Upper lobe of left lung (tissue), 6 donors: Measurements from ENCODE around the gene PRMT3. TPM values are rescaled to one million over a fixed set of nuclear protein-coding genes. Genes with fewer than 3 reads are reported as not detected.

Experiments
- ATAC-seq, 2 donors: fragments of 200-7000 bp; cut with Tn5 transposase; one replicate each; pipeline ENCODE4 v1.9.1; 2022; ENCODE audit warnings: mild to moderate bottlenecking in 2 of 2, moderate library complexity in 2 of 2; ENCODE audit not compliant: low FRiP score in 2 of 2
- DNase-seq, 2 donors: peaks; one replicate each; pipeline ENCODE4 v3.0.0-alpha.2; 2019 to 2020
- H3K27ac ChIP-seq, 4 donors: fragments of 200-600 bp; sonication (generic); one replicate each; pipeline ENCODE4 v1.5.1; 2016 to 2019
- H3K27me3 ChIP-seq, 4 donors: fragments of 200-600 bp; sonication (generic); one replicate each; pipeline ENCODE4 v1.5.1; 2017 to 2019
- H3K36me3 ChIP-seq, 4 donors: fragments of 200-600 bp; sonication (generic); one replicate each; pipeline ENCODE4 v1.5.1; 2016 to 2019
- H3K4me1 ChIP-seq, 4 donors: fragments of 200-600 bp; sonication (generic); one replicate each; pipeline ENCODE4 v1.5.1; 2018 to 2019
- H3K4me3 ChIP-seq, 4 donors: fragments of 200-600 bp; sonication (generic); one replicate each; pipeline ENCODE4 v1.5.1; 2017 to 2019; ENCODE audit warnings: mild to moderate bottlenecking in 2 of 4, moderate library complexity in 1 of 4
- H3K9me3 ChIP-seq, 4 donors: fragments of 200-600 bp; sonication (generic); one replicate each; pipeline ENCODE4 v1.5.1; 2018 to 2019
- CTCF ChIP-seq, 6 experiments: fragments of 450-650 bp in 4 of 6; fragments of 200-600 bp in 2 of 6; sonication (generic) in 2 of 6; IDR thresholded peaks; one replicate each; pipeline ENCODE4 v1.5.1; 2016 to 2019; ENCODE audit warnings: antibody characterized with exemption in 6 of 6
- EP300 ChIP-seq, 4 donors: sonication (generic); formaldehyde crosslinking; IDR thresholded peaks; one replicate each; pipeline ENCODE4 v1.5.1; 2017; ENCODE audit warnings: antibody characterized with exemption in 4 of 4, control low read depth in 2 of 4
- POLR2A ChIP-seq, 4 donors: fragments of 450-650 bp; IDR thresholded peaks; one replicate each; pipeline ENCODE4 v1.5.1; 2016 to 2017; ENCODE audit warnings: antibody characterized with exemption in 4 of 4, mild to moderate bottlenecking in 2 of 4
- POLR2AphosphoS5 ChIP-seq, 2 donors: sonication (generic); formaldehyde crosslinking; IDR thresholded peaks; one replicate each; pipeline ENCODE4 v1.5.1; 2017; ENCODE audit warnings: antibody characterized with exemption in 2 of 2
- WGBS, 2 donors: methylation state at CpG; one replicate each; pipeline ENCODE4 v1.1.5; 2017 to 2018; 5-methylcytosine and 5-hydroxymethylcytosine counted together
- total RNA-seq, 6 donors: library from RNA; depleted of rRNA in 4 of 6; stranded (reverse); fragments of >200 nt in 4 of 6; gene quantifications; one replicate each; pipeline versions ENCODE4 v1.1.0 to v1.2.1, GENCODE V29; 2016 to 2021
- donor health status: DM: no; HTN: no; CAD: no; lungs with moderate emphysema.
- donor health status: DM: no; HTN: yes; CAD: no; lungs with severe emphysema.

PRMT3 gene
- total RNA-seq, 6 donors from 2014 or later, result 7.6 to 31.4 (median 13.1) TPM

- 48 to 75% methylated on average over 3 to 7 of the region's 7 CpGs for WGBS, 2 donors
- Histone ChIP-seq H3K9me3 (no peaks in the 10 kb centered on the region), H3K36me3 (no peaks in the 10 kb centered on the region), H3K4me1 (peaks cover 4 to 16% (median 14%) of the 10 kb centered on the region in 4 donors), H3K27ac (peak overlapping the region in 3 of 4 donors; percentile 28 to 42 (median 30)), H3K4me3 (no peak overlapping the region), H3K27me3 (no peaks in the 10 kb centered on the region)
- no peak for DNase-seq
- TF ChIP-seq CTCF (IDR thresholded peaks at IDR 0.05) (no peak), POLR2AphosphoS5 (IDR thresholded peaks at IDR 0.05) (no peak), POLR2A (IDR thresholded peaks at IDR 0.05) (no peak)
- no peak for ATAC-seq
Observed at GRCh38 chr11:20474176-20474881, 86.8 kb downstream of the PRMT3 start.

GRCh38 chr11:20474882-20475517, 87.5 kb downstream of the PRMT3 start:
- TF ChIP-seq EP300 (IDR thresholded peaks at IDR 0.05) (no peak), CTCF (IDR thresholded peaks at IDR 0.05) (no peak), POLR2A (IDR thresholded peaks at IDR 0.05) (no peak), POLR2AphosphoS5 (IDR thresholded peaks at IDR 0.05) (no peak)
- peak in 1 of 2 donors; percentile 45 for ATAC-seq
- WGBS, 2 donors, result 83 to 92% methylated on average over 2 of the region's 2 CpGs
- Histone ChIP-seq H3K27me3 (no peaks in the 10 kb centered on the region), H3K27ac (peak overlapping the region in 3 of 4 donors; percentile 28 to 46 (median 30)), H3K4me1 (peaks cover 4 to 16% (median 14%) of the 10 kb centered on the region in 4 donors), H3K9me3 (no peaks in the 10 kb centered on the region), H3K36me3 (no peaks in the 10 kb centered on the region), H3K4me3 (no peak overlapping the region)
- DNase-seq, result no peak

GRCh38 chr11:20477418-20478090, 90.0 kb downstream of the PRMT3 start:
- ATAC-seq, result no peak
- H3K27me3 ChIP-seq, result no peaks in the 10 kb centered on the region
- WGBS, 2 donors, result 76 to 84% methylated on average over 7 of the region's 7 CpGs
- no peaks in the 10 kb centered on the region for H3K36me3 ChIP-seq
- no peak for DNase-seq
- H3K4me1 ChIP-seq, result peaks cover 4 to 16% (median 14%) of the 10 kb centered on the region in 4 donors
- TF ChIP-seq EP300 (IDR thresholded peaks at IDR 0.05), result no peak
- TF ChIP-seq CTCF (IDR thresholded peaks at IDR 0.05), result no peak
- H3K4me3 ChIP-seq, result no peak overlapping the region
- no peaks in the 10 kb centered on the region for H3K9me3 ChIP-seq
- H3K27ac ChIP-seq, result no peak overlapping the region

- no peak overlapping the region for H3K27ac ChIP-seq
- no peaks in the 10 kb centered on the region for H3K36me3 ChIP-seq
- no peak for ATAC-seq
- no peaks in the 10 kb centered on the region for H3K27me3 ChIP-seq
- DNase-seq, result no peak
- H3K4me1 ChIP-seq, result peaks cover 4 to 10% (median 7%) of the 10 kb centered on the region in 4 donors
- 93 to 96% methylated on average over 6 of the region's 6 CpGs for WGBS, 2 donors
- TF ChIP-seq CTCF (IDR thresholded peaks at IDR 0.05), result no peak
- no peak for TF ChIP-seq EP300 (IDR thresholded peaks at IDR 0.05)
- TF ChIP-seq POLR2AphosphoS5 (IDR thresholded peaks at IDR 0.05), result no peak
- no peak for TF ChIP-seq POLR2A (IDR thresholded peaks at IDR 0.05)
- no peak overlapping the region for H3K4me3 ChIP-seq
- H3K9me3 ChIP-seq, result no peaks in the 10 kb centered on the region
Observed at GRCh38 chr11:20479513-20479912, 92.0 kb downstream of the PRMT3 start.
